HG03378 (cell line): Measurements from ENCODE around the gene CYBB.
"Not testable (repeated sequence)": the region's sequence is repeated elsewhere in the genome, so short reads cannot be mapped to it uniquely, and the experiment has no call there.

Source experiments
- ATAC-seq: cut with Tn5 transposase; IDR thresholded peaks from one replicate; pipeline ENCODE4 v1.9.1; 2021; ENCODE audit warnings: mild to moderate bottlenecking, moderate library complexity; ENCODE audit not compliant: unreplicated experiment

CYBB gene

DNA sequence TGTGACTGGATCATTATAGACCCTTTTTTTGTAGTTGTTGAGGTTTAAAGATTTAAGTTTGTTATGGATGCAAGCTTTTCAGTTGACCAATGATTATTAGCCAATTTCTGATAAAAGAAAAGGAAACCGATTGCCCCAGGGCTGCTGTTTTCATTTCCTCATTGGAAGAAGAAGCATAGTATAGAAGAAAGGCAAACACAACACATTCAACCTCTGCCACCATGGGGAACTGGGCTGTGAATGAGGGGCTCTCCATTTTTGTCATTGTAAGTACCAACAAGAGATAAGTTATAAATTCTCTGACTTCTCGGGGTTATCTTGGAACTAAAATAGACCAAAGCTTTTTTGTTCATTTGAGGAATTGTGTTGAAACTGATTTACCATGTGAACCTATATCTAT, at the start of gene CYBB:
CYBB (plus strand) TSS at position 203 of the 400 bp plus-strand sequence; CDS start at position 222, 19 bp downstream.
- no peak for ATAC-seq

DNA sequence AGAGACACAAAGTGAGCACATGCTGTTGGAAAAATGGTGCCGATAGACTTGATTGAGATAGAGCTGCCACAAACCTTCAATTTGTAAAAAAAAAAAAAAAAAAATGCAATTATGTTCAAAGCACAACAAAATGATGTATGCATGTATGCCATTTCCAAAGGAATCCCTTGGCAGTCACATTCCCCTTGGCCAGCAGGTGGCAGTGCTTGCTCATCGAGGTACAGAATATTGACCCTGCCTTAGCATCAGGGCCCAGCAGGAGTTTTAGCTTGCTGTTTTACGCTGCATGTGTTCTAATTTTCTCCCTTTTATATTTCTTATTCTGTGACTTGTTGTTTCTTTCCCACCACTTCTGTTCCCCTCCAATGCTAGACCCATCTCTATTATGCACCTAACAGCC, 34.5 kb upstream of the CYBB start:
- ATAC-seq: peak; percentile 54

DNA sequence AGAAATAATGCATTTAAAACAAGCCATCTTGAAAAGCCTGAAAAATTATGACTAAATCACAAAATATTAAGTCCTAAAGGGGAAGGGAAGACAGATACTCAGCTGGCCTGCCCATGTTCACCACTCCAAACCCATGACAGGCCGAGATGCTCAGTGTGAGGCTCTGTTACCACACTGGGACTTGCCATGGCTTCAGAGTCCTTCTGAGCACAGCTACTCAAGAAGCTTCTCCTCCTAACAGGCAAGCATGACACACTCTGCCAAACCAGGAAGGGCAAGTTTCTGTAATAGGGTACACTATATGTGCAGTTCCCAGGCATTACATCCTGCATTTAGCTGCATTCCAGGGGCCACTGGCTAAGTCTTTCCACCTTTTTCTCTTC, 34.0 kb upstream of the CYBB start:
- peak; percentile 22 for ATAC-seq

DNA sequence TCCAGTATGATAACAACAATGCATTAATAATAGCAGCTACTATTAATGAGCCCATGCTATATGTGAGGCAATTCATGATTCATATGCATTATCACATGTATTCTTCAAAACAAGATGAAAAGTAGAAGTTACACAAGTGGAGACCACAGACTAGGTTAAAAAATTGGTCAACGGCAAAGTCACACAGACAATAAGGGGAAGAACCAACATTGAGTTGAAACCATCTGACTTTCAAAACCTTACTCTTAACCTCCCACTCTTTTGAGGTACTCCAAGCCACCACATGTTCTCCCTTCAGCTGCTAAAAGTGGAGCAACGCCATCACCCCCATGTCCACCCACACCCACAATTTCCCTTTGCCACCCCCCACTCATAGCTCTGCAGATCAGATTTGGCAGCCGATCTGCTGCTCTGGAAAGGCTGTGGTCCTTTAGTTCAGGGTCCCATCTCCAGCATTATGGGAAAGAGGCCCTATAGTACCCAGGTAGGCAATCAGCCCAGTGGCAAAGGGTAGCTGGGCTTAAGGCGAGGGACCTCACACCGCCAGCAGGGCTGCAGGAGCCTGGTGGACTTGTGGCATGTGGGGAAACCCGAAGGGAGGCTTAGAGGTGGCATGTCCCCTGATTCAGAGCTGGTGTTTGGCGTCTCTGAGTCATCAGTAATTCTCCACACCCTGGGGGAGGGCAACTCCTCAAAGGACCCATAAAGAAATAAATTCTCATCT, 33.5 kb upstream of the CYBB start:
- ATAC-seq: peak; percentile 90

DNA sequence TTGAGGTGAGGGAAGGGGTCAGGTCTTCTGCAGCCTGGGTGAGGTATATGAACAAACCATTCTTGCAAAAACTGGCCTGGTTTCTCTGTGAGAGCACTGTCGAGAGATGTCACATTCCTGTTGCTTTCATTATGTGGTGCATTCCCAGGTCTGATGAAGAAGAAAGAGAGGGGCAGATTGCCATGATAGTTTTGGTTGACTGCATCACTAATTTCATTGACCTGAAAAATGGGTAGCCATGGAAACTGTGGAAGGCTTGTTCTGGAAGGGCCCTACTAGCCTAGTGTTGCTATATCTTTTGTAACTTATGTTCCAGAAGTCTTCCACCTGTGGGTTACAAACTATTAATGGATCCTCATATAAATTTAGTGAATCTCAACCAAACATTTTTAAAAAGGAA, 32.9 kb upstream of the CYBB start:
- ATAC-seq: no peak

DNA sequence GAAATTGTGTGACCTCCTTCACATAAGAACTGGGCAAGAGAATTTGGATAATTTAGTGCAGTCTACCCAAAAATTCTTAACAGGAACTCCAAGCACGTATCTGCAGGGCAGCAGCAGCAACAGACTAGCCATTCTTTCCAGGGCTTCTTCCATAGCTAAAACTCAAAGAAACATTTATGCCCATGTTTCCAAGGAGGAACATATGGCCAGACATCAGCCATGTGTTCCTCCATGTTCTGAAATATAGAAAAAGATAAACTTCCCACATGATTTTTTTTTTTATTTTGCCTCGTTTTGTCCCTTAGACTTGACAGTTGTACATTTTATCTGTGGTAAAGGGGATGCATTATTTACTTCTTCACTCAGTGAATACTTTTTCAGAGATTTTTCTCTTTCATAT, 27.6 kb upstream of the CYBB start:
- no peak for ATAC-seq

DNA sequence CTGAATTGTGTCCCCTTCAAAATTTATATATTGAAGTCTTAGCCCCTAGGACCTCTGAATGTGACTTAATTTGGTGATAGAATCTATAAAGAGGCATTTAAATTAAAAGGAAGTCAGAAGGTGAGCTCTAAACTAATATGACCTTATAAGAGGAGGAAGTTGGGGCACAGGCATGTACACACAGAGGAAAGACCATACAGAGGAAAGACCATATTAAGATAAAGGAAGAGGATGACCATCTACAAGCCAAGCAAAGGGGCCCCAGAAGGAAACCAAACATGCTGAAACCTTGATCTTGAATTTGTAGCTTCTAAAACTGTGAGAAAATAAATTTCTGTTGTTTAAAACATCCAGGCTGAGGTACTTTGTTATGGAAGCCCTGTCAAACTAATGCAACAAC, 26.9 kb upstream of the CYBB start:
- no peak for ATAC-seq

DNA sequence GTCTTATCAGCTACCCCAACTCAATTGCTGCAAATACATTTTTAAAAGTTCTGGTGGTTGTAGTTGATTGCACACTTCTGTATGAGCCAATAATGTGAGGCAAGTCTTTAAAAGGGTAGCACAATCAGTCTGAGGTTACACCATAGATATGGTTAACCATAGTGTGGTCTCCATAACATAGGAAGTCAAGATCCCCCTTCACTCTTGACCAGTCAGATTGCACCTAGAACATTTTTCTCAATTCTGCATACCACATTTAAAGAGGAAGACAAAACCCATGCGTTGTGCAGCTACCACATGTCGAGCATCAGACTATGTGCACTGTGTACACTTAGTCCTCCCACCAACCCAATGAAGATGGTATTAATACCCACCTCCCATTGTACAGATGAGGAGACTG, 26.5 kb upstream of the CYBB start:
- peak; percentile 24 for ATAC-seq

DNA sequence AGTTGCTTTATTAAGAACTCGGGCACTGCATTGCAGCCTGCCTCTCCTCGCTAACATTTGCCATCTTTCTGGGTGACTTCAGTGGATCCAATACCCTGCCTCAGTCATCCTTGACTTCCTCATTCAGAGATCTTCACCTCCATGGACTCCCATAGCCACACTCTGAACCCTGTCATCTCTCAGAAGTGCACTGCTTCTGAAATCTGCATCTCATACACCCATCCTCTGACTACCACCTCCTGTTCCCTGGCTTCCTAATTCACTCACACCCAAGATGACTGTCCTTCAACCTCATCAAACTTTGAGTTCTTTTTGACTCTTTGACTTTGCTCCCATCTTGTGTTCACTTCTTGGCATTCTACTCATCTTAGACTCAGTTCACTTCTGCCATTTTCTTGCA, 25.3 kb upstream of the CYBB start:
- peak; percentile 12 for ATAC-seq

DNA sequence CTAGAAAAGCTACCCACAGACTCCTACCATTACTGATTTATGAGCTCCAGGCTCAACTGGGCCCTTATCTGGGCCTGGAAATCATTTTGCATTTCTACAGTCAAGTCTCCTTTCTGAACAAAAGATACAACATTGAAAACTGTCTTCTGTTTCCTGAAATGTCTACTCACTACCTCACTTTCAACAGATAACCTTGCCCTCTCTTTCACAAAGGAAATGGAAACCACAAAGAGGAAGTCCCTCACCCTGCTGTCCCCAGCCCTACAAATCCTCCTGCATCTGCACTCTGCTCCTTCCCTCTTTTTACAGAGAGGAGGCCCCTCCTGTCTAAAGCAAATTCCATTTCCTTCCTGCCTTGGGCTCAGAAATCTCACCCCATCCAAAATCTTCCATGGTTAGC, 24.8 kb upstream of the CYBB start:
- peak; percentile 95 for ATAC-seq

DNA sequence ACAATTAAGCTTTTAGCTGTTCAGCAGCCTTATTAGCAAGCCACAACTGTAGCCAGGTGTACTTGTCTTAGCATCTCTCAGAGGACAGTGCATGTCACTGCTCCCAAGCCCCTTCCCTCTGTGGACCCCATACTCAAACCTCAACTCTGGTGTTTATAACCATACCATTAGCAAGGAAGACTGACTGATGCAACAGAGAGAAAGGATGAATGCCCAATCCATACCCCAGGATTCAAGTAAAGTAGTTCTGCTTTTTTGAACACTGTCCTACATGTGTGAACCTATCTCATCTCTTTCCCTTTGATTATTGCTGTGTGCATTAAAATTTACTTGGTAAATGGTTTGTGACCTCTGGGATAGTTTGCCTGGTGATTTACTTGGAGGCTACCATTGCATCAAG, 22.8 kb upstream of the CYBB start:
- no peak for ATAC-seq

DNA sequence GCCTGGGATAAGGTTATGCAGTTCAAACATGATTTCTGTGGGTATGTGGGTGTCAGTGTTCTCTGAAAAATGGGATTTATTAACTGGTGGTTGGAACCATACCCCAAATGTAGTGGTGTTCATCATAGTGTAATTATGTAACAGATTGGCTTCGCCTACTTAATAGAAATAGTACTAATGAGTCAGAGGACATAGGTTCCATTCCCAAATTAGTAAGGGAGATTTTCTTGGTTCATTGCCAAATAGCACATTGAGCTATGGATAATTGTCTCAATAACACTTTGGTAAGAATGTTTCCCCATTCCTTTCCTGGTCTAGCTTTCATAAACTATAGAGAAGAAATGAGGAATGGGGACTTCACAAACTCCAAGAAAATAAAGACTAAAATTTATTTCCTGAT, 20.5 kb upstream of the CYBB start:
- ATAC-seq: no peak

DNA sequence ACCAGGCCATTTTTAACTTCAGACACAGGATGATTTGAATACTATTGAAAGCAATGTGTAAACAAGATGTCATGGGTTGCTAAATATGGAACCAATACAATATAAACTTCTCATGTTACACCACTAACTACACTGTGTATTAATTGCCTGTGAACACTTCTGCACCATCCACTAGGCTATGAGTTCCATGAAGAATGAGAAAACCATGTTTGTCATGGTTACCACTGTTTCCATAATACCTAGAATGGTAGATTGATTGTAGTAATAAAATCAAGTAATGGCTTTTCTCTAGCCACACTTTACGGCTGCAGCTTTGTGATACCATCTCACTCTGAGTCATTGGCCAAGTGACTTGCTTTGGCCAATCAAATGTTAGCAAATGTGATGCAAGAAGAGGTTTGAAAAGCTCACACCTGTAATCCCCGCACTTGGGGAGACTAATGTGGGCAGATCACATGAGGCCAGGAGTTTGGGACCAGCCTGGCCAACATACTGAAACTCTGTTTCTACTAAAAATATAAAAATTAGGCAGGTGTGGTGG, 19.9 kb upstream of the CYBB start:
- ATAC-seq: no peak

DNA sequence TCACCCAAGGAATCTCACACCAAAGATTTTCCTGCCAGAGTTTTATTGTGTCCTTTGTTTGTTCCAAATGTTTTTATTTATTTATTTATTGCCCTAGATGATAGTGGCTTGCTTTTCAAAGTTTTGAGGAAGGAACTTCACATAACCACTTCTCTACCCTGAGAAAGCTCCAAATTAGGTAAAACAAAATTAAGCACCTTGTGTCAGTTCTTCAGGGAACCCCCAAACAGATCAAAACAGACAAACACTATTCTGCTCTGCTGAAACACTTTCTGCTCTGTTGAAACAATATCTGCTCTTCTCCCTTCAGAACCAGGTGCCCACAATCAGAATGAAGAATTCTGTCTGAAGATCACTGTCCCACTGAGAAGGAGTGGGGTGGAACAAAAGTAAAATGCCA, 16.5 kb upstream of the CYBB start:
- no peak for ATAC-seq

DNA sequence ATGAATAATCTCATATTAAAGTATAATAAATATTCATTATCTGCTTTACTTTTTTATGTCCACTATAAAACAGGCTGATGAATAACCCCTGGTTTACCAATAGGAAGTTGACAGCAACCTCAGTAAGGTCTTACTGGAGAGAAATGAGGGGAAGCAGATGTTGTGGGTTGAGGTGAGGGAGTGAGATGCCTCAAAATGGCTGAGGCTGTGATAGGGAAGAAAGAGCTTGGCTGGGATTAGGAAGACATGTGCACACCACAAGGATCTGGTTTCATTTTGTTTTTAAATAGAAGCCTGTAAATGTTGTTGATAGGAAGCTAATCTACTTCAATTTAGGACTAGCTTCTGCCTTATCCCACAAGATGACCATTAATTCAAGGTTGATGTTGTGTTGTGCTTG, 14.4 kb upstream of the CYBB start:
- no peak for ATAC-seq

DNA sequence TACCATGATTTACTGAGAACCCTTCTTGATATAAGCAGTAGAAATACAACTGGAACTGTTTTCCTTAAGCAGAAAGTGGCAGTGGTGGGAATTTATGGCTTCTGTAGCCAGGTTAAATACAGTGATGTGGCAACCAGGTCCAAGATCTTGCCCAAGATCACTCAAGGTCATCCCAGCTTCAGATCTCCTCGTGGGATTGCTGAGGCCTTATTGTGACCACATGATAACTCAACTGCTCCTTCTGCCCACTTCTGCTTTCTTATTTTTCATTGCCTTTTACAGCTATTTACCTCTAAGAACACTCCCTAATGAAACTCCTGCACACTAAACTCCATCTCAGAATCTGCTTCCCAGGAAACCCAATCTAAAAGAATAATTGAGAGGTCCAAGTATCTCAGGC, 12.4 kb upstream of the CYBB start:
- no peak for ATAC-seq

DNA sequence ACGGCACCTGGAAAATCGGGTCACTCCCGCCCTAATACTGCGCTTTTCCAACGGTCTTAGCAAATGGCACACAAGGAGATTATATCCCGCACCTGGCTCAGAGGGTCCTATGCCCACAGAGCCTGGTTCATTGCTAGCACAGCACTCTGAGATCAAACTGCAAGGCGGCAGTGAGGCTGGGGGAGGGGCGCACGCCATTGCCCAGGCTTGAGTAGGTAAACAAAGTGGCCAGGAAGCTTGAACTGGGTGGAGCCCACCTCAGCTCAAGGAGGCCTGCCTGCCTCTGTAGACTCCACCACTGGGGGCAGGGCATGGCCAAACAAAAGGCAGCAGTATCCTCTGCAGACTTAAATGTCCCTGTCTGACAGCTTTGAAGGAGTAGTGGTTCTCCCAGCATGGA, 11.0 kb upstream of the CYBB start:
- ATAC-seq: not testable (repeated sequence)

DNA sequence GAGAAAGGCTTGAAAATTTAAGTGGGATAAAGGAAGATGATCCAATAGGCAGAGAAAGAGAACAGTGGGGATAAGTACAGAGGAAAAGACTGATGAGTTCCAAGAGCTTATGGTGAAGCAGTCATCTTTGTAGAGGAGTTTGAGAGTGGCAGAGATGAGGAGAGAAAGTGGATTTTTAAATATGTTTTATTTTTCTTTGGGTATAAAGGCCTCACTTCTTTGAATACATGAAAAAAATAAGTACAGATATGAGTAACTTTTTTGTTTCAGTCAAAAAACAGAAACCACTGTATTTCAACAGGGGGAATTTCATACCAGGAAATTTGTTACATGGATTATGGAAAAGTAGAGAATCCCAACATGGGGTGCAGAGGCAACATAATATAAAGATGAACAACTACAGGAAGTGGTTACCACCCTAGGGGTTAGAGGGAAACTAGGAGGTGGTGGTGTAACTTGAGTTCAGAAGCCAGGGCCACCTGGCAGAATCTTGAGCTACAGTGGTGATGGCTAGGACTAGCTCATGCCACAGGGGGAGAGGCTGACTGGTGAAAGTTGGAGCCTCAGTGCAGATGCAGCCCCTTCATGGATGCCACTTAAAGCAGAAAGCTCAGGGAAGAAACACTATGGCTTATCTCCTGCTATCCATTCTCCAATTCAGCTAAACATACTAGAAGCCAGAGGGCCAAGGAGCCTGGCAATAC, 3.4 kb upstream of the CYBB start:
- peak; percentile 68 for ATAC-seq

DNA sequence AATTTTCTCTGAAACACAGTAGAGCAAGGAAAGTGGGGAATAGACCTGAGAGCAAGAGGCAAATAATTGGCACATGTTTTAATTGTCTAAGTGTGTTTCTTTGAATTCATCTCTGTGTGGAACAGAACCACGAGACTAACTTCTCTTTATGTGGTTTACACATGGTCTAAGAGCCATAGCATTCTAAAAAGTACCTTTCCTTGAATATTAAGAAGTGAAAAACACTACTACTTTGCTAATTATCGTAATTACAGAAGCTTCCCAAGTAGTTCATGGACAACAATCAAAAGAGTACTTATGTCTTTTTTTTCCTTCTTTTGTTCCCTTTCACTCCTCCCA, 2.9 kb upstream of the CYBB start:
- peak; percentile 24 for ATAC-seq

DNA sequence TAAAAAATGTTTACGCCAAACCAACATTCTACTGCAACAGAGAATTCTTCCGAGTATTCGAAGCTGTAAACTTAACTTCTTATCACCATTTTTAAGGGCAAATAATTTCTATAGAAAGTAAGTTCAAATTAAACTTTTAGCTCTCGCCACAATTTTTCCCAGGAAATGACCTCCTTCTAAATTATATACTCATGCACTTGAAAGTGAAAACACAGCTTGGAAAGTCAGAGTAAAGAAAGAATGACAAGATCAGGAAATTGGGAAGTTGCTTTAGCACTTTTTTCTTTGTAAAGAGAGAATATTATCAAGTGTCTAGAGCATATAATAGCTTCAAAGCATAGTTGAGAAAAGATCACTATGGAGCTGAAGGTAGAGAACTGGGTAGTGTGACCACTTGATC, 1.2 kb downstream of the CYBB start:
- no peak for ATAC-seq

DNA sequence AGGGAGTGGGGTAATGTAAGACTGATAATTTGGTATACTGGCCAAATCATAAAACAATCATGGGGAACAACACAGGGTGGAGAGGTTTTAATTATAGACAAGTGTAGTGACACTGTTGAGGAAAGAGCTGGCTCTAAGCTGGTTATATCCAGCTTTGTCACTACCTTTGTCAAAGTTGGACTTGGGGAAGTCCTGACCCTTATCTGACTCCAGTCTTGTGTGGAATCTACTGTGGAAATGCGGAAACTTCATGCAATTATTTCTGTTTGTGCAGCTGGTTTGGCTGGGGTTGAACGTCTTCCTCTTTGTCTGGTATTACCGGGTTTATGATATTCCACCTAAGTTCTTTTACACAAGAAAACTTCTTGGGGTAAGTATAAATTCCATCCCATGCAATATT, 2.0 kb downstream of the CYBB start:
- ATAC-seq: no peak

DNA sequence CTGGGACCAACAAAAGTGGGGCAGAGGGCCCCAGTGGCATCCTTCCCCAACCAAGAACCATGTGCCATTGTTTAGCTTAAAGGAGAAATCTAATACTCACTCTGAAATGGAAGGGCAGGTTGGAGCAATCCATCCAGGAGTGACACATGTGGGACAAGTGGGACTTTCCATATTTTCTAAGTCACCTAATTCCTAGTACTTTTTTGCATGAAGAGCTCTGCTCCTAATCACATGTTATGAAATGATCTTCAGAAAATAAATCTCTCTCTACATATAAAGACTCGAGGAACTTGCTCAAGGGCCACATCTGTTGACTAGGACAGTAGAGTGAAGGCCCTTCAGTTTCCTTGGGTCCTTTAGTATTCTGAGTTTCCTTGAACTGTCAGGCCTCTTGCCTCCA, 2.5 kb downstream of the CYBB start:
- ATAC-seq: no peak

DNA sequence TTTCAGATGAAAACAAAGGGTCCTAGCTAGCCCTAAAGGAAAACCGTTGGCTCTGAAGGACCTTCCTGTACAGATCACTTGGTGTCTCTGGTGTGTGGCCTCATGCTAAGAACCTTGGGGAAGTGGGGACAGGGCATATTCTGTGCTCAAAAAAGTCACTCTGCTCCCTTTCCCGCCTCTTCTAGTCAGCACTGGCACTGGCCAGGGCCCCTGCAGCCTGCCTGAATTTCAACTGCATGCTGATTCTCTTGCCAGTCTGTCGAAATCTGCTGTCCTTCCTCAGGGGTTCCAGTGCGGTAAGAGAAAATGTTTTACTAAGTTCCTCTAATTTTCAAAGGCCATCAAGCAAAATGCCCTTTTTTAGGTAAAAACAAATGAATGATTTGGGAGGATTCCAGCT, 3.4 kb downstream of the CYBB start:
- no peak for ATAC-seq
